Melanocyte of skin (primary cell): ENCODE measurements around the gene DNAJC2. TPM values are rescaled to one million over a fixed set of nuclear protein-coding genes. Genes with fewer than 3 reads are reported as not detected.

Source experiments
- small RNA-seq, 2 donors: library from RNA; depleted of rRNA; stranded (forward); fragments of <200 nt; gene quantifications; one replicate each; pipeline ENCODE3, GENCODE V24; 2012
- total RNA-seq, 2 donors: library from RNA; depleted of rRNA; stranded (reverse); fragments of >200 nt; gene quantifications; 2 replicates each; pipeline ENCODE4 v1.2.3, GENCODE V29; 2012

DNAJC2 gene, protein sequence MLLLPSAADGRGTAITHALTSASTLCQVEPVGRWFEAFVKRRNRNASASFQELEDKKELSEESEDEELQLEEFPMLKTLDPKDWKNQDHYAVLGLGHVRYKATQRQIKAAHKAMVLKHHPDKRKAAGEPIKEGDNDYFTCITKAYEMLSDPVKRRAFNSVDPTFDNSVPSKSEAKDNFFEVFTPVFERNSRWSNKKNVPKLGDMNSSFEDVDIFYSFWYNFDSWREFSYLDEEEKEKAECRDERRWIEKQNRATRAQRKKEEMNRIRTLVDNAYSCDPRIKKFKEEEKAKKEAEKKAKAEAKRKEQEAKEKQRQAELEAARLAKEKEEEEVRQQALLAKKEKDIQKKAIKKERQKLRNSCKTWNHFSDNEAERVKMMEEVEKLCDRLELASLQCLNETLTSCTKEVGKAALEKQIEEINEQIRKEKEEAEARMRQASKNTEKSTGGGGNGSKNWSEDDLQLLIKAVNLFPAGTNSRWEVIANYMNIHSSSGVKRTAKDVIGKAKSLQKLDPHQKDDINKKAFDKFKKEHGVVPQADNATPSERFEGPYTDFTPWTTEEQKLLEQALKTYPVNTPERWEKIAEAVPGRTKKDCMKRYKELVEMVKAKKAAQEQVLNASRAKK
- total RNA-seq = 10 to 100 TPM; 11.4 to 15.0 TPM

DNA sequence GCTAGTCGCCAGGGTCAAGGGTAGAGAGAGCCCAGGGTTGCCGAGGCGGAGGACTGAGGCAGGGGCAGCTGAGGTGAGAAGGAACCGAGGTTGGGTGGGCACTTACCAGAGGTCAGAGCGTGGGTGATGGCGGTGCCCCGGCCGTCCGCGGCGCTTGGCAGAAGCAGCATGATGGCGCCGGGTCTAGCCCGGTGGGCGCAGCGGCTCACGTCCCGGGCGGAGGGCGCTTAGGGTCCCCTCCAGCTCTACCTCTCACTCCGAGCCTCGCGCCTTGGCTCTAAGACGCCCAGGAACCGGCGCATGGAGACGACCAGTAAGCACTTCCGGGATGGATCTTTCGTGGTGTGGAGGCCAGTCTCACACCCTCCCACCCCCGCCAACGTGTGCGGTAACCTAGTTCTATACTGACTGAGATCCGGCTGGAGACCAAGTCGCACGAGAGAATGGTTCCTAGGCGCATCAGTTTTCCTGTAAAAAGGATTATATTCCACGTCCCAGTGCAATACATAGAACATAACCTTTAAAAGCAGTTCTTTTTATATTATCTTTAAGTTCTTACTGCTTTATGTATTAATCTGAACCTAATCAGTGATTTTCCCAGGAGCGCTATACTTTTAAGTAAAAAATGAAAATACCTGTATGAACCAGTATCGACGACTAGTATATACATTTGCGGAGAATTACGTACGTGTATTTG, at the start of gene DNAJC2:
Gene DNAJC2, minus strand, starts transcription at position 315 of the 697 bp plus-strand sequence. Its CDS starts 145 bp downstream, at position 170.

DNA sequence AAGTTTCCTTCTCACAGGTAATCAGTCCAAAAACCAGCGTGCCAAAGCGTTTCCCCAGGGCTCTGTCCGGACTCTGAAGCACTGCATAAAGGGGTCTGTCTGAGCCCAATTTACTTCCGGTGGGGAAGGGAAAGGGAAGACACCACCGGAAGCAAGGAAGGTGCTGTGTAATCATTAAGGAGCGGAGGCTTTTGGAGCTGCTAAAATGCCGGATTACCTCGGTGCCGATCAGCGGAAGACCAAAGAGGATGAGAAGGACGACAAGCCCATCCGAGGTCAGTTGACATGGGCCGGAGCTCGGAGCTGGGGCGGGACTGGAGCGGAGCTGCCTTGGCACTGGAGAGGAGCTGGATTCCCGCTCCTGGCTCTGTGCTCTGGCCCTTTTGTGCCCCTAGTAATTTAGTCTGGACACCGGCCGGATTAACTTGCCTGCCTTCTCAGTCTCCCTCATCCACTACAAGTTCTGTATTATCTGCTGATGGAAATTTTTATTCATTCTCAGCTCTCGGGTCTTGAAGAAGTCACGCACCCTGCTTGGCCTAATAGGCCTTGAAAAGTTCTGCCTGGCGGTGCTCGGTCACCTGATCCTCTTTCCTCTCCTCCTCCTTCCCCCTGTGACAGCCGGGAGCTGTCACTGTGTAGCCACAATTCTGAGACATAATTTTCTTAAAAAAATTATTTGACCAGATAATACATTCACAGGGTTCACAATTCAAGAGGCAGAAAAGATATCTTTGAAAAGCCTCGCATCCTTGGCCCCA, 3.1 kb upstream of the DNAJC2 start, which contains the start of gene PSMC2:
Gene PSMC2, plus strand, starts transcription at position 137 of the 761 bp plus-strand sequence. Its CDS starts 69 bp downstream, at position 206.

DNA sequence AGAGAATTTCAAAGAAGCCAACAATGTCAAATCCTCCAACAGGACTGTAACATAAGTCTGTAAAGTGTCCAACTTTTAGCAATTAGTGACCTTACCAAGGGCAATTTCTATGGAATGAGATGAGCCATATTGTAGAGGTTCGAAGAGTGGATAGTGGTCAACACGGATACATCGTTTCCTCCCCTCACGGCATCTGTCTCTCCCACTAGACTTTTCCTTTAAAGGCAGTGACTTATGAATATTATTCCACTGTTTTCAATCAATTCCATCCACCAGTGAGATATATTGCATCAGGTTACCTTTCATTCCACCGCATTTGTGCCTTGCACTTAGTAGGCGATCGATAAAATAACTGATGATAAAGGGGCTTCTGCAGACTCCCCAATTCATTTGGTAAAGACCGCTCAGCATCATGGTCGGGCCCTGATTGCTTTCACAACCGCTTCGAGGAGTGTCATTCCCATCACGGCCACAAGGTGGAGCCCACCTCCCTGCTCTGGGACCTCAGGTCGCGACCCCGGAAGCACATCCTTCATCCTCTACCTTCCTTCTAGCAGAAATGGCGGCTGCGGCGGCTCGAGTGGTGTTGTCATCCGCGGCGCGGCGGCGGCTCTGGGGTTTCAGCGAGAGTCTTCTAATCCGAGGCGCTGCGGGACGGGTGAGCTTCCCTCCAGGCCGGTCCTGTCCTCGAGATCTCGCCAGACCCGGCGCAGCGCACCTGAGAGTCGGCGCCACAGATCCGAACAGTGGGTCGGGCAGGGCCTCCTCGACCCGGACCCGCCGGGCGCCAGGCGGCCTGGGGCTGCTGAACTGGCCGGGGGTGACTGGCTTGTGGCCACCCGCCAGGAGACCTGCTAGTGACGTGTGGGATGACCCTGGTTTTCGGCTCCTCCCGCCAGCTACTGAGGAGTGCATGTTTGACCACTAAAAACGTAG, 47.4 kb downstream of the DNAJC2 start, which contains the start of gene PMPCB:
Gene PMPCB, plus strand, starts transcription at position 535 of the 936 bp plus-strand sequence. Its CDS starts 25 bp downstream, at position 560.

Small RNAs within 50 kb of the gene (small RNA-seq; reads per million reads assigned to genes)
- 0.23 to 0.26 reads per million in 2 donors for gene RPS29P16

Other genes starting within 250 kb of the DNAJC2 start
- 10 to 100 TPM; 19.3 to 28.2 TPM for gene NAPEPLD, start 195.7 kb downstream of the DNAJC2 start, total RNA-seq
- 10 to 100 TPM; 59.9 to 67.9 TPM for gene PMPCB, start 47.3 kb downstream of the DNAJC2 start, total RNA-seq
- gene PSMC2, start 2.9 kb upstream of the DNAJC2 start, total RNA-seq = 100 to 1,000 TPM; 260 to 362 TPM
- gene SLC26A5, start 101.4 kb upstream of the DNAJC2 start, total RNA-seq = under 1 TPM in 1 of 2 donors, not detected in 1; under 0.01 TPM